ENCODE data around the gene CDON.

The CDON gene

DNA sequence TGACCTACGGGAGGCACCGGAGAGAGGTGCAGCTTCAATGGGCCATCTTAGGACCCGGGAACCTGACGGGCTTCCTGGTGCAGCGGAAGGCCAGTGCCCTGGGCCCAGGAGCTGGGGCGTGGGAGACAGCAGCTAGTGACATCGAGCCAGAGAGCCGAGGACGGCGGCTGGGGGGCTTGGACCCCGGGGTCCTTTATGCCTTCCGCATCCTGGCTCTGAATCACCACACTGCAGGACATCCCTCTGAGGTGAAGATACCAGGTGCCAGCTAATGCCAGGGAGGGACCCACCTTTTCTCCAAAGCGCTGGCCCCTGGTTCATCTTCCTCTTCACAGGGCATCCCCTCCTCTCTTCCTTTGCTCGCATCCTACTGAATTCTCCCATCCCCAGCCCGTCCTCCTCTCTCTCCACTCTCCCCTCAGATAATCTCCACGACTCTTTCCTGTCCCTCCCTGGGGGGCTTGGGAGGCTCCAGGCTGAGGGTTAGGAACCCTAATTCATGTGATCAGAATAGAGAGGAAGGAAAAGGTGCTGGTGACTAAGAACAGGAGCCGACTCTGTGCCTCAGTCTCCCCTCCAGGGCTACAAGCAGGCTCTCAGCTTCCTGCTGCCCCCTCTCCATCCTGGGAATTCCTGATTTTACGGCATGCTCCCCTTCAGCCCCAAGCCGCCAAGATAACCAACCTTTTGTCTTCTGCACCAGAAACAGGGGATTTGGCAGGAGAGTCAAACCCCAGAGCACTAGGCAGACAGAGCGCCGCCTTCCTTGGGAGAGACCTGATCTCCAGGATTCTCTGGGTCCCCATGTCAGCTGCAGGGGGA lies 108.3 kb downstream of the CDON start:
- DNase-seq = no peak

DNA sequence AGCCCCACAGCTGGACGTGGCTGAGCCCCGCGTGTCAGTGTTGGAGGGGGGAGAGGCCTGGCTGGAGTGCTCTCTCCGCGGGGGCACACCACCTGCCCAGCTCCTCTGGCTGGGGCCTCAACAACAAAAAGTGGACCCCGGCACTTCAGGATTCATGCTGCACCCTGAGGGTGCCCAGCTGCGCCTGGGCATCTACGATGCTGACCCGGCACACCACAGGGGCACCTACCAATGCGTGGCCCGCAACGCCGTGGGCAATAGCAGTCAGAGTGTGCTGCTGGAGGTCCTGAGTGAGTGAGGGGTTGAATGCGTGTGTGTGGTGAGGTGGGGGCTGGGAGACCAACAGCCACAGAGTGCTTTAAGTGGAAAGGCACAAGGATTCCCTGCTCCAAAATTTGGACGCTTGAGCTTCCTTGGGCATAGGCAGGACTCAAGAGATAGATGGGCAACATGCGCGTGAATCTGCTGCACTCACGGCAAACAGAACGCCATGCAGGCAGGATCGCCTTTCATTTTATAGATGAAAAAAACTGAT lies 109.2 kb downstream of the CDON start:
- DNase-seq = no peak

DNA sequence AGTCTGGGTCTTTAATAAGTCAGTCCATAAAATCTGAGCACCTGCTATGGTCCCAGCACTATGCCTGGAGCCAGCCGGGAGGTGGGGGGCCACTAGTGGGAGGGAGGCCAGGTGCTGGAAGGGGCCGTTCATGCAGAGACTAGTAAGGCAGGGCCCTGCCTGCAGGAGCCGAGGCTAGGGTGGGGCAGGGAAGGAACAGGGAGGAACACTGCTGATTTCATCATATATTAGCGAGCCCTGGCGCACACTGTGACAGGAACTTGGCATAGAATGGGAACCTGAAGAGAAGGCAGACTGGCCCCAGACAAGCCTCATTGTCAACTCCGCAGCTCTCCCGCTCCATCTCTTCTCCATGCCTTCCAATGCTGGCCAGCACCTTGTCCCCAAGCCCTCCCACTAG lies 109.7 kb downstream of the CDON start:
- DNase-seq = no peak

DNA sequence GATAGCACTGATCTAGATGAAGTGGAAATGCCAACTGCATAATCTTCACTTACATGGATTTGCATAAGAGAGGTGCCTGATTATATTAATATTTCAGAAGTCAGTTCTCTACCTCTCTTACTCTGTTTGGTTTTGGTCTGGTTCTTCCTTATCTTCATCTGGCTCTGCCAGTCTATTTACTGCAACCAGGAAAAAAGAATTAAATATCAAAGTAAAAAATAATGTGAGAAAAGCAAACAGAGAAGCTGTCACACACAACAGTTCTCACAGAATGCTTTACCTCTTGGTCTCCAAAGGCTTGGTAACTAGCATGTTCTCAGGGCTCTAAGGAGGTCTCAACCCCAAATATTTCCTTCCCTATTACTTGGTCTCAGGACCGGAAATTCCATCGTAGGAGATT lies 110.1 kb downstream of the CDON start:
- no peak for DNase-seq

DNA sequence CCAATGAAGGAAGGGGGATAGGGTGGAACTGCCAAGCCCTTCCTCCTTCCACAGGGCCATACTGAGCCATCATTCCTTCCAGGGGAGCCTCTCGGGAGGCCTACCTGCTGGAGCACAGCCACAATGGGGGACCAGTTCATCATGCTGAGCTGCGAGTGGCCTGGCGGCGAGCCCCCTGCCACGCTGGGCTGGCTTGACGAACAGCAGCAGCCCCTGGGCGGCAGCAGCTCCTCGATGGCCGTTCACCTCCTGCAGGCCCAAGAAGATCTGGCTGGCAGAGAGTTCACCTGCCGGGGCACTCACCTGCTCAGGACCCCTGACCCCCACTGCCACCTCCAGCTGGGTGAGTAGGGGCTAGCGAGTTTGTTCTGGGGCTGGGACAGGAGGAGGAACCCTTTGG lies 110.9 kb downstream of the CDON start:
- DNase-seq = no peak

DNA sequence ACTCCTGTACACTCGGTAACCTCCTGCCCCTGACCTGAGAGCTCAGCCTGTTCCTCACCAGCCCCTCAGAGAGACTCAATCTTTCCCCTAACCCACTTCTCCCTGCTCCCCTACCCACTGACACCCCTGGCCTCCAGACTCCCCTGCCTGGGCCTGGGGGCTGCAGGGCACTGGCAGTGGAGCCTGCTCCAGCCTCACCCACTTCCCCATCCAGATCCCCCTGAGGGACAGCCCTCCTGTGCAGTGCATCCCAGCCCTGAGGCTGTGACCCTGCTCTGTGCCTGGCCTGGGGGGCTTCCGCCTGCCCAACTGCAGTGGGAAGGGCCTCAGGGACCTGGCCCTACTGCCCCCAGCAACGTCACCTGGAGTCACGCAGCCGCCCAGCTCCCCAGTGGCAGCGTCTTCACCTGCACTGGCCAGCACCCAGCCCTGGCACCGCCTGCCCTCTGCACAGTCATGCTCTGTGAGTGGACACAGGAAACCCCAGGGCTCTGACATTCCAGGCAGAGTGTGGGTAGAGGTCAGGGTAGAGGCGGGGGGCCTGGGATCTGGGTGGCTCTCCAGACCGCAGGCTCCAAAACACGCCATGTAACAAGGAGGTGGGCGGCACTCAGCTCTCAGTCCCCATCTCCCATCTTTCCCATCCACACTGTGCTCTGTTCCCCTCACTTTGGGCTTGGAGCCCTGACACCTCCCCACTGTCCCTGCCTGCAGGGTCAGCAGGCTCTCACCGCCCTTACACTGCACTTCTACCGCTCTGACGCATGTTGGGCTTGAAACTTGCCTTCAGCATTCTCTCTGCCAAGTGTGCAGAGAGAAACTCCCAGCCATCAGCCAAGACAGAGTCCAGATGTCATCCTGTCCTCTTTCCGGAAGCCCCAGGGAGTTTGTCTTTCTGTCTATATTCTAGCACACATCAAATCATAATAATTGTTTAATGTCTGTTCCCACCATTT lies 111.7 kb downstream of the CDON start:
- no peak for DNase-seq

DNA sequence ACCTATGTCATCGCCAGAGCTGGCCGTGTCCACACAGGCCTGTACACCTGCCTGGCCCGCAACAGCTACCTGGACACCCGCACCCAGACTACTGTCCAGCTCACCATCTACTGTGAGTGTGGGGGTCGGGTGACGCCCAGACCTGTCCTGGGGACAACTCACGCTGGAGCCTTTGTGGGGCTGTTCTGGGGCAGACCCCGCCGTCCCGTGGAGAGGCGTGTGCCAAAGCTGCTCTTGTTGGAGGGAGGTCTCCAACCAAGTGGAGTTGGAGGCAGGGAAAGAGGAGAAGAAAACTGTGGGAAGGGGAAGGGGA lies 112.5 kb downstream of the CDON start:
- DNase-seq = no peak

DNA sequence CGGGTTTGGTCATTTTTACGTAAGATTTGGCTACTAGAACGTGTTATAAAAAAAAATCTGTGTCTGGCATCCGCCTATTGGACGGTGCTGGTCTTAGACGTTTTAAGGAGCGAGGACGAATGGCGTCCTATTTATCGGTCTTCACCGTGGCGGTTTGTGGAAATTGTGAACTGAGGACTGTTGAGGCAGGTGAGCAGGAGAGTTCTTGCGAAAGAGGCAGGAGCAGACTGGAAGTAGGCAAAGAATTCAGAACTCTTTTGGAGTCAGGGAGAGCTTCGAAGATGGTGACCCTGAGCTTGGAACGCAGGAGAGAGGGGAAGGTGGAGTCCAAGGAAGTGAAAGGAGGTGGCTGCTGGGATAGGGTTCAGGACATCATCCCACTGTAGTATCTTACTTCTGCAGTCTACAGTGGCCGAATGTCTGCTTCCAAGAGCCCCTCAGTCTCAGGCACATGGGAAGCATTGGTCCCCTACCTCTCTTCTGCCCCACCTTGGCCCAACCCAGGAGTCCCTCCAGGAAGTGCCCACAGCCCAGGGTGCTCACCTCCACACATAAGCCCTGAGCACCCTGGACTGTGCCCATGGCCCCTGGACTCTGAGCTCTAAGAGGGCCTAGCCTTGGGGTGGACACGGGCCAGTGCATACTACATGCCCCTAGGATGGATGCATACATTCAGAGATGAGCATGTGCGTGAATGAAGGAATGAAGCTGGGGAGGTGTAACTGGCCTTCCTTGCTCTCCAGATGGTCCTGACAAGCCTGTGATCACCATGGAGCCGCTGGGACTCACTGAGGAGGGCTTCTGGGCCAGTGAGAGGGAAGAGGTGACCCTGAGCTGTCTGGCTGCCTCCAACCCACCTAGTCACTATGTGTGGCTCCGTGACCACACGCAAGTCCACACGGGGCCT lies 113.1 kb downstream of the CDON start:
- DNase-seq = no peak

DNA sequence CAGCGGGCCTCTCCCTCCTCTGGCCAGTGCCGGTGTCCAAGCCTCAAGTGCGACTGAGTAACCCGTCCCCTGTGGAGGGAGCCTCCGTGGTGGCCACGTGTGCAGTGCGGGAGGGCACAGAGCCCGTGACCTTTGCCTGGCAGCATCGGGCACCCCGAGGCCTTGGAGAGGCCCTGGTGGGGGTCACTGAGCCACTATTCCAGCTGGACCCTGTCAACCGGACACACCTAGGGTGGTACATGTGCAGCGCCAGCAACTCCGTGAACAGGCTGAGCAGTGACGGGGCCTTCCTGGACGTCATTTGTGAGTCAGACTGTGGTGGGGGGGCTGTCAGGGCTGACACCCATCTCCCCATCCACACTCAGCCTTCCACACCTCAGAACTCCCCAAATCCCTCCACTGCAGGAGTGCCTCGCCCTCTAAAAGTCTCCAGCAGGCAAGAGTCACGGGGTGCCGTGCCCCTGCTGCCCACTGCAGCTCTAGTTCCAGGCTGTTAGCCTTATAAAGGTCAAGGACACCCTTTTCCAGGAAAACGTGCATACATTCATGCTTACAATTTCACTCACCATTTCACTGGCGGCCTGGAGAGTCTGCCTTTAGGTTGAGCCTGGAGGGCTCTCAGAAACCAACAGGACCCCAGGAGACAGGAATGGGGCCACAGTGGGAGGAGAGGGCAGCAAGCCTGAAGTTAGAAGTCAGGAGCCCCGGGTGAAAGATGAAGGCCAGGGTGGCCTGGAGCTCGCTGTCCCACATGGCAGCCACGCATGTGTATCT lies 114.2 kb downstream of the CDON start:
- DNase-seq = no peak

DNA sequence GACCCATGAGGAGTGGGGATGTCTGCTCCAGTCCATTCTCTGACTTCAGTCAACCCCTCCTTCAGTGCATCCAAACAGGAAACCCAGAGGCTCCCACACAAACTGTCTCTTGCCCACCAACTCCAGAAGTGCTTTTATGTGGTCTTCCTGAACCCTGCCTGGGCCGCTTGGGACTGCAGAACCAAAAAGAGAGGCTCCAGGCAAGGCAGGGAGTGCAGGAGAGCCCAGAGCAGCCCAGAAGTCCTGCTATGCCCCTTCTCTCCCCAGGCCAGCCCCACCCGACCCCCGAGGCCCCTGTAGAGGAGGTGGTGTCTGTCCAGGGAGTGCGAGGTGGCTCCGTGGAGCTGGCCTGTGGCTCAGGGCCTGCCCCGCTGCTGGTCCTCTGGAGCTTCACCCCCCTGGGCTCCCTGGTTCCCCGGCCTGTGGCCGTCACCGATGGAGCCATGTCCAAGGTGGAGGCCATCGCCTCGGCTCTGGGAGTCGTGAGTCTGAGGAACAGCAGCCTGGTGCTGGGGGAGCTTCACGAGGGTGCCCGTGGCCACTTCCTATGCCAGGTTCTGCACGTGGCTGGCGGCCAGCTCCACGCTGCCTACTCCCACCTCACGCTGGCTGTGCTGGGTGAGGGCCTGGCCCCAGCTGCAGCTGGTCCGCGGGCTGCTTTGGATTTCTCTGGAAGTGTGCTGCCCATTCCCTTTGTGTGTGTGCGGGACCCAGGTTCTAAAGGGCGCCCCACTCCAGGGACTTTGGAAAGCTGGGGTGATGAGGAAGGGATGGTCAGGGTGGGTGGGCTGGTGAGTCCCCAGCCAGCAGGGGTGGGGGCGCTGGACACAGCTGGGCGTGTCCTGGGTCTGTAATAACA lies 115.0 kb downstream of the CDON start:
- DNase-seq = no peak

DNA sequence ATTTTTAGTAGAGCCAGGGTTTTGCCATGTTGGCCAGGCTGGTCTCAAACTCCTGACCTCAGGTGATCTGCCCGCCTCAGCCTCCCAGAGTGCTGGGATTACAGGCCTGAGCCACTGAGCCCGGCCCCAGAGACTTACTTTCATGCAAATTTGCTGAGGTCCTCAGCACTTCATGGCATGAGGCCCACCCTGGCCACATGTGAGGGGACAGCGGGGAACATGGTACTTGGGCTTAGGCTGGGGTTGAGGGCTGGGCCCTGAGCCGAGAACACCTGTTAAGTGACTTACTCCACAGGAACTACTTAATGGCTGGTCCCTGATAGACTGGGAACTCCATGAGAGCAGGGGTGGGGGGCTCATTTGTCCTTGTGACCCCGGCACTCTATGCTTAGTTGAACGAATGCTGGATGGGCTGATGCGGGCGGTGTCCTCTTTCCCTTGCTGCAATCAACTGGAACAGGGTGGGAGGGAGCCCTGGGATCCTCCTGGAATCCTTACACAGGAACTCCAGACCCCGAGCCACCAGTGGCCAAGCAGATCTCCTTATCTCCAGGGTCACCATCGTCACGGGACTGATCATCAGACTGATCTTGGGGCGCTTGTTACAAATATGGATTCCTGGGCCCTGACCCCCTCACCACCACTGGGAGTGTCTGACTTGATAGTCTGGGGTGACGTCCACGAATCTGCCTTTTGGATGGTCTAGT lies 115.8 kb downstream of the CDON start:
- DNase-seq = no peak

DNA sequence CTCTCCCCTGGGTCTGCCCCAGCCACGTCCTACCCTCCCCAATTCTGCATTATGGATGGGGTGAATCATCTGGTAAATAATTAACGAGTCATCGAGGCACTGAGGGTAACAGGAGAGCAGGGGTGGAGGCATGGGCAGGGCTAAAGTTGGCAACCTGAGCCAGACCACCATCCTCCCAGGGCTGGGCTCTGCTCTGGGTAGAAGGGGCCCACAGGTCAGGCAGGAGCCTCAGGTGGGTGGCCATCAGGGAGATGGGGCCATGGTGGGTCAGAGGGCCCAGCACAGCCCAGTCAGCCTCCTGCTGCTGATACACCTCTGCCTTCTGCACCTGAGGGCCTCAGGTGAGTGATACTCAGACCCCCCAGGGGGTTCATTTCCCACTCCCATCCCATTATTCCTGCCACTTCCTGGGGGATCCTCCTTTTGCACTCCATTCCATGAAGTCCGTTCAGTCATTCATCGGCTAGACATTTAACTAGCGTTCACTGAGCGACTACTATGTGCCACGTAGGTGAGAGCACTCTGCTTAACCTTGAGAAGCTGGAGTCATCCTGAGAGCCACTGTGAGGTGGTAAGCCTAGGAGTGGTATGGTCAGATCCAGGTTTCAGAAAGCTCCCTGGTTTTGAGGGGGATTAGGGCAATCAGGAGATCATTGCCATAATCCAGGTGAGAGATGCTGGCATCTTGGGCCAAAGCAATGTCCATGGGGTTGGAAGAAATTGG lies 116.7 kb downstream of the CDON start, which contains the start of gene VSIG10L2:
VSIG10L2 (plus strand) TSS at position 248 of the 724 bp plus-strand sequence; CDS start at position 260, 12 bp downstream.
- DNase-seq = no peak

DNA sequence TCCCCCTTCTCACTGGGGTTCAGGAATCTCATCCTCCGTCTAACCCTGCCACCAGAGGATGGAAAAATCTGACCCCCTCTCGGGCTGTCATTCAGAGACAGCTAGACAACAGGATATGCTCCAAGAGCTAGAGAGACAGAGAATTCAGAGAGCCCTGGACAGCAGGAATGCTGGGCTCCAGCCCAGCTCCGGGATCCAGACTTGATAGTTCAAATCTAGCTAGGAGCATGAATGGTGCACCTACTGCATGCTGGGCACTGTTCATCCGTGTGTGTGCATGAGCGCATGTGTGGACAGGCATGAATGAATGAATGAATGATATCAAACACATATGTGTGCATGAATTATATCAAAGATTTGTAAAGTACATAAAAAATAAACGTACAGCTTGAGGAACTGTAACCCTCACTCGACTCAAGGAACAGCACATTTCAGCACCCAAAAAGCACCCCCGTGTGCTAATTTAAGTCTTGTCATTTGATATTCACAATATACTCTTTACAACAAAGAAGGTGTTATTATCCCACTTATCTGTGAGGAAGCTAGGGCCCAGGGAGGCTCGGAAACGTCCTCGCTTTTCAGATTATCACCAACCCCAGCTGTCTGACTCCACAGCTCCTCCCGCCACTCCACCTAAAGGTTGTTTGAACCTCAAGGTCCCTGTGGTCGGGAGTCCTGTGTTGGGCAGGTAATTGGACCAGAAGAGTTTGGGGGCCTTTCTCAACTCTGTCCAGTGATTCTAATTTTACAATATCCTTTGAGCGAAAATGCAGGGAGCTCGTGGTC lies 117.5 kb downstream of the CDON start:
- no peak for DNase-seq

DNA sequence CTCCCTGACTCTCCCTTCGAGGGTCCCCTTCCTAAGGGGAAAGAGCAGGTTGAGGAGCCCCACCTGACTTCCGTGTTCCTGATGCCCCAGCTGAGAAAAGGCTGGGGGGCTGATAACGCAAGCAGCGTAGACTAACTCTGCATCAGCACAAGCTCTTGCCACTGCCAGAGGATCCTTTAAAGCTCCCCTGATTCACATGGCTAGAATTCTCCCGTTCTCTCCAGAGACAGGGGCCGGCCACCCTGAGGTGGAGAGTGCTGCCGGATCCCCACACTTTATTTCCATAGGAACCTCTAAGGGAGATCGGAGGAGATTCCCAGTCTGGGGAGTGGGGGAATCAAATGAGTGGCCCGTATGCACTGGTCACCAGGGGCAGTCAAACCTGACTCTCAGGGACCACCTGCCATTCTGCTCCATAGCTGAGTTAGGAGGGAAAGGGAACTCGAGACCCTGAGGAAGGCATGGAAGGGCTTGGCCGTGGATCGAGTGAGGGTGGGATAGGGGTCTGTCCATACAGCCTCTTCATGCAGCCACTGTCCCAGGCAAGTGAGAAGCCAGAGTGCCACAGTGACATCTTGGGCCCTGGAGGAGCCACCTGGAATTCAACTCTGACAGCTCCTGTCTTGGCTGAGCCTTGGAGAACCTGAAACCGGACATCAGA lies 118.2 kb downstream of the CDON start:
- no peak for DNase-seq

DNA sequence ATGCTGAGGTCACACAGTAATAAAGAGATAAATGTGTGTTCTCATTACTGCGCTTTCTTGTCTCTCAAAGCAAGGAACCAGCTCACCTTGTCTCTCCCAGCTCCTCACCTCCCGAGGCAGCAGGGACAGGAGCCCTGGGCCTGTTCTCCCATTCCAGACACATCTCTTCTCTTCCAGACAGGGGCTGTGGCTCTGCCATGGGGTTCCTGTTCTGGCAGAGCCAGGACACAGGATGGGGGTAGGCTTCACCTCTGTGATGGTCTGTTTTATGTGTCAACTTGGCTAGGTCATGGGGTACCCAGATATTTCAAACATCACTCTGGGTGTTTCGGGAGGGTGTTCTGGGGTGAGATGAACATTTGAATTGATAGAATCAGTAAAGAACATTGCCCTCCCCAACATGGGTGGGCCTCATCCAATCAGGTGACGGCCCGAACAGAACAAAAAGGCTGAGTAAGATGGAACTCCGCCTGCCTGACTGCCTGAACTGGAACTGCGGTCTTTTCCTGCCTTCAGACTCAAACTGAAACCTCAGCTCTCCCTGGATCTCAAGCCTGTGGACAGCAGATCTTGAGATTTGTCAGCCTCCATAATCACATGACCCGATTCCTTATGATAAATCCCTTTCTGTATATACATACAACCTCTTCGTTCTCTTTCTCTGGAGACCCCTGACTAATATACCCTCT lies 118.9 kb downstream of the CDON start:
- DNase-seq = no peak

DNA sequence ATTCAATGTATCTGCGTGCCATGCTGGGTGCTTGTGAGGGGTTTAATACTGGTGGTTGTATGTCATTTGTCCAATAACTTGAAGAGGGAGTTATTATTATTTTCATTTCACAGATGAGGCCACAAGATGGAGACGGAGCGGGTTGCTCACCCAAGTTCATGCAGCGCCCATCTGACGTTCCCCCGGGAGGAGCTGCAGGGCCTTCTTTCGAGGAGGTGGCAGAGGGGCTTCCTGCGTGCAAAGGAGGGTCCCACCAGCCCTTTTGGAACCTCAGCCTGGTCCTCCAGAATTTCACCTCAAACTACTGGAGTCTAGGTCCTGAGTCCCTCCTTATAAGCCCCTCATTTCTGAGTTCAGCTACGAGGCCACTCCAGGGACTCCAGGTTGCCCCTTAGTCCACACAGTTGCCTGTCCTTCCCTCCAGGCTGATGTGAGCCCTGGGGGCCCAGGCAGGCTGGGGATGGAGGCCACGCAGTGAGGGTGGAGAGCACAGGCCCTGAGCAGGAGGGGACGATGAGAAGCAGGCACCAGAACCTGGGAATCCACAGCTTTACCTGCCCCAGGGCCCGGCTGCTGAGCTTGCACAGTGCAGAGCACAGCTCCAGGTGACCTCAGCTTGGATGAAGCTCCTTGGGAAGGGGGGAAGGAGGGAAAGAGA lies 119.8 kb downstream of the CDON start:
- DNase-seq = no peak

Measured in NCI-H510A (cell line).